Femur (tissue), 1 donor: ENCODE data around the gene TUBA8.
"Not testable (repeated sequence)": the region's sequence is repeated elsewhere in the genome, so short reads cannot be mapped to it uniquely, and the experiment has no call there.

Source experiments
- DNase-seq: peaks from one replicate; pipeline ENCODE4 v3.0.0-alpha.2; 2017

TUBA8 gene

DNA sequence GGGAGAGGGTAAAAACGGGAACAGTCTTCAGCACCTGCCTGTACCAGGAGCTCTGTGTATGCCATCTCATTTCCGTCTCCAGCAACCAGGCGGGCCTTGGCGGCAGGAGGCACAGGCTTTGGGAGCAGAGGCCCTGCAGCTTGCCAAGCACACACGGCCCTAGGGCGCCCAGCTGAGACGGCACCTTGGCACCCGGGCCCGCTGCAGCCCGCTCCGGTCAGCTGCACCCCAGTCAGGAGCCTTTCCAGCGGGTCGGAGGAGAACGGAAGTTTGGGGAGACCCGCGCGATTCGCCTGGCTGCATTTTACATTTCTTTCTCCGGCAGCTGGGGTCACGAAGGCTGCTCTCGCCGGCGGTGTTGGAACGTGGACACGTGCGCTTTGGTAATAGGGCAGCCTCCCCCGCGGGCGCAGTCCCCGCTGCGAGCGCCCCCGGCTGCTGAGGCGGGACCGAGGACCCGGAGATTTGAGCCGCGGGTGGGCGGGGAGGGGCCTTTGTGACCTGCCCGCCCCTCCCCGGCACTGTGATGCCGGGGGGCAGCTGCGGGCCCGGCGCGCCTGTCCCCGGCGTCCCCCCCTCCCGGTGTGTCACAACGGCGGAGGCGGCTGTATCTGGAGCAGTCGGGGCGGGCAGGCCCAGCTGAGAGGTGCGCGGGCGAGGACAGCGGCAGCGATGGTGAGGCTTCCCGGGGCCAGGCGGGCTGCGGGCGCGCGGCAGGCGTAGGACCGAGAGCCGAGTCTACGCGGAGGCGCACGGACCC is at the start of gene TUBA8:
Gene TUBA8 (plus strand): TSS at position 616 of the 760 bp plus-strand sequence. CDS start 57 bp downstream, at position 673.
- DNase-seq = peak; percentile 64

DNA sequence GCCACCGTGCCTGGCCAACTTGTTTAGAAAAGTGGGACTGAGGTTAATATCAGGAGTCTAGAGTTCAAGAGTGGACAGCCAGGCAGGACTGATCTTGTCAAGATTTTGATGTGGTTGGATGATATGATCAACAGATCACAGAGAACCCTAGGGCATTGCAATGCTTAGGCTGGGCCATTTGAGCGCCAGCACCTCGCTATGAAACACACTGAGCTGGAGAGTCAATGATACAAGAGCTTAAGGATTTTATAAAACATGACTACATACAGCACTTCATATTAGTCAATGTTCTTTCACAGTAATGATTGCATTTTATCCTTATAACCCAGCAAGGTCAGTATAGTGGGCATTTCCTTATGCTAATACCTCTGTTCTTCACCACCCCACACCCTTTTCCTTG is 48.2 kb upstream of the TUBA8 start:
- no peak for DNase-seq

DNA sequence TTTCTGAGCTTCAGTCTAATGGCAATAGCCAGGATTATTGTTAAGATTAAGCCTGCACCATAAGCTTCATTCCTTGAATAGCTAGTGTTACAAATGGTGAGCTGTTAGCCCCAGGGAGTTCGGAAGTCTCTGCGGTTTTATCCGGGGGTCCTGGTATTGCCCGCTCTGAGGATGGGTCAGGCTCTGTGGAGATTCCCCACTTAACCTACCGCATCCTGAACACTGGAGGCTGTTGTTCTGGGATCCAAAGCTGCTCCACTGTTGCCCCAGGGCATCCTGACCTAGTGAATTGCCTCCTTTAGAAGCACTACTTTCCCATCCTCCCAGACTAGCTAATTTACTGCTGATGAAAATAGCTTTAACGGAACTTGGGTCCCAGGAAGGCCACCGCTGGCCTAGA is 47.3 kb upstream of the TUBA8 start:
- DNase-seq = no peak

DNA sequence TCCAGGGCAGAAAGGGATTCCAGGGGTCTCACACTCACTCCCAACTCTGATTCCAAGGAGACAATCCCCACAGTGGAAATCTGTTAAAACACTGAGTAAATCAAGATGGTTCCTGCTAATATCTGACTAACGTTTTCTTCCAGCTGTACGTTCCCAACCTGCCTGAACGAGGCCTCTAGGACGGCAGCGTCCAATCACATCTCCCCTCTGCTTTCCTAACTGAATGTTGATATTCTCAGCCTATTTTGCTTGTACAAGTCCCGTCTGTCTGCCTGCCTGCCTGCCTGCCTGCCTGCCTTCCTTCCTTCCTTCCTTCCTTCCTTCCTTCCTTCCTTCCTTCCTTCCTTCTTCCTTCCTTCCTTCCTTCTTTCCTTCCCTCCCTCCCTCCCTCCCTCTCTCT is 46.9 kb upstream of the TUBA8 start:
- not testable (repeated sequence) for DNase-seq

DNA sequence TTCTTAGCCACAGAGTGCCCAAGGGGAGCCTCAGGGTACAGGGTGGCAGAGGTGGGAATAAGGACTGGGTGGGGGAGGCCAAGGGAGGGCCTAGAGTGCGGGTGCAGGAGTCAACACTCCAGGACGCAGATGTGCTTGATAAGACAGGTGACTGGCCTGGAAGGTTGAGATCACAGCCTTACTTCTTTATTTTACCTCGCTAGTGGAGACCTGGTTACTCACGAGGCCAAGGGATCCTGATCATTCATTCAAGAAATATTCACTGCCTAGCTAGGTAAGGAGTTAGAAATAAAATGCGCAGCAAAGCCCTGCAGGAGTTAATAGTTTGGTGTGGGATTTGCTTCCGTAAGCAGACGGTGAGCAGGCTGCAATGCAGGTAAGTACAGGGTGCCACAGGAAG is 46.0 kb upstream of the TUBA8 start:
- no peak for DNase-seq

DNA sequence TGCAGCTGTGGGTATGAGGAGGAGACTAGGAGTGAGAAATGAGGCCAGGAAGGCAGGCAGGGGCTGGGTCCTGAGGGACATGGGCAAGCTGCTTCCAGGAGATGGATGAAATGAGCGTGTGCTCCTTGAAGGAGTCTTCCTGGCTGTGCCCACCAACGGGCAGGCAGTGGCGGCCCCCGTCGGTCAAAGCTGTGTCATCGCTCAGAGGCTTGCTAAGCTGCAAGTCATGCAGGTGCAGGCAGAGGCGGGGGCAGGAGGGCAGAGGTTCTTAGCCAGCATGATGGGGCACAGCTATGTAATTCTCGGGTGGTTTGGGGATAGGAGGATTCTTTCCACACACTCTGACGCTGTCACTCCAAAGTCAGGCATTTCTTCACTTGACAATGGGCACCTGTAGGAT is 45.4 kb upstream of the TUBA8 start:
- no peak for DNase-seq

DNA sequence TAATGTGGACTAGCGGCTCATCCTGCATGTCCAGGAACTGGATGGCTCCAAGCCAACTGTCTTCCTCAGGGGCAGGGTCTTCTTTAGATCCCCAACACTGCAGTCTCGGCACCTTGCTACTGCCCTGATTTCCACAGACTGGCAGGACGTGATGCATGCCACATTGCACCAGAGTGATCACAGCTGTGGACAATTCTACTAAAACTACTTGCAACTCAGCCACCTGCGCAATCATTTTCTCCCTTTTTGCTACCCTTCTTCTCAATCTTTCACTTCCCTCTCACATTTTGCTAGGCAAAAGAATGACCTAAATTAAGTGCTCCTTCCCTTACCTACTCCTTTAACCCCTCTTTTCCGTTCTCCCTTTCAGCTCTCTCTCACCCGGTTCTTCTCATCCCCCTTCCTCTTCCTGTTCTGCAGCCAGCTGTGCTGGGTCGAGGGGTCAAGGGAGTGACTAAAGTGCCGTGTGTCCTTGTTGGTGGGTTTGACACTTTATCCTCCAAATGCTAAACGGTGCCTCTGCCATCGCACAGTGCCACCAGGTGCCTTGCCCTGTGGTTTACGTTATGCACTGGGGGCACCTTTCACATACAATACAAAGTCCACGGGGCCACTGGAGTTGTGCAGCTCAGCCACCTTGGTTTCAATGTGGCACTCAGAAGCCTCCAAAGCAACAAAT is 44.3 kb upstream of the TUBA8 start:
- DNase-seq = no peak

DNA sequence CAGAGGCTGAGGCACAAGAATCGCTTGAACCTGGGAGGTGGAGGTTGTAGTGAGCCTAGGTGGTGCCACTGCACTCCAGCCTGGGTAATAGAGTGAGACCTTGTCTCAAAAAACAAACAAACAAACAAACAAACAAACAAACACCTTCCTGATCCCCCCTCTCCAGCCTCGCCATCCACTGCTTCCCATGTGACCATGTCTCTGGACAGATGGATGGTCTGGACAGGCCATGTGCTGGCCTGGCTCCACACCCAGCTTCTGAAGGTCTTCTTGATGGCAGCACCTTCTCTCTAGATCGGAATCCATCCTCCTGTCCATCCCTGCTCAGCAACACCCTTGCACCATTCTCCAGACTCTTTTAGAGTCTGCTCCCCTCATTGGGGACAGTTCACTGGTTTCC is 43.5 kb upstream of the TUBA8 start:
- no peak for DNase-seq

DNA sequence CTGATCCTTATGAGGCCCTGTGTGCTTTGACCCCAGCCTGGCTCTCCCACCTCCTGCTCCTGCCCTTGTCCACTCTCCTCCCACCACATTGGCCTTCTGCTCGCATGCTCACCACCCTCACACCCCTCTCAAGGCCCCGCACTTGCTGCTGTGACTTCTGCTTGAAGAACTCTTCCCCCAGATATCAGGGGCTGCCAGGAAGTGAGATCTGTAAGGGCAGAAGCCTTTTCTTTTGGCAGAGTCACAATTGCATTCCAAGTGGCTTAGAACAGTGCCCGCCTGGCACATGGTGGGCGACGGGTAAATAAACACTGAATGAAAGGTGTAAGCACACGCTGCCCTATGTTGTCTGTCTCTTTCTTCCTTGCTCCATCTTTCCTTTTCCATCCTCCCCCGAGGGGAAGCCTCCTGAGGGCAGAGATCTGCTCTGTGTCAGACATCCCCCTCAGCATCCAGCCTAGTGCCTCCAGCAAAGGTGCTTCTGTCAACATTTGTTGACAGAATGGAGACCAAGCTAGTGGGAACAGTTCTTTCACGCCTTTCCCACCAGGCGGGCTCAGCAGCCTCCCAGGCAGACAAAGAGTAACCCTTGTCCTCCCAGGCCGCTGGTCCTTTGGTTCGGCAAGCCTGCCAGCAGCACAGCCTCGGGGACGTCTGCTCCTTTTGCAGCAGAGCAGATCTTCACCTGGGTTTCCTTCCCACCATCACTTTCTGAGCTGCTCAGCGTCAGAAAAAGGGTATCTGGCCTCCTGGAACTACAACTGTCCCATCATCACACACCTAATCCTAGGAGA is 42.9 kb upstream of the TUBA8 start:
- DNase-seq = no peak

DNA sequence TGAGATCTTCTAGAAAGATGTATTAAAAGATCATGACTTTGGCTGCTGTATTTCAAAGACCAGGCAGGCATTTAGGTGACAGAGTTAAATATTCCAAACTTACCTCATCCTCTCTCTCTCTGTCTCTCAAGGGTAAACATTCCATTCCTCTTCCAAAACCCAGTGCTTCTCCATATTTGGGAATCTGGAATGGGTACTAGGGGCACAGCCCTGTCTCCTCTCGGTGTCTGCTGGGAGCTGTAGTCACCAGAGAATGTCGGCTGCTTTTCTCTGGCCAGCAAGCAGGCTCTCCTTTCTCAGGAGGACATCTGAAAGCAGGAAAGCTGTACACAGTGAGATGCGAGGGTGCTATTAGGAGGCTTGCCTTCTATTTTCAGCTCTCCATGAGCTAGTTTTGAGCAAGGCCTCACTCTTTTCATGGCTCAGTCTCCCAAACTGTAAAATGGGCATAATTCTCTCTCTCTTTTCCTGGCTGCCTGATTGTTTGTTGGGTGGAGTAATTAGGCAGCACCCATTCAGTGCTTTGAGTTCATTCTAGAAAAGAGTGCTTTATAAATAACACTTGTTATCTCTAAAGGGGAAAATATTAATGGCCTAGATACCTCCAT is 42.1 kb upstream of the TUBA8 start:
- no peak for DNase-seq

DNA sequence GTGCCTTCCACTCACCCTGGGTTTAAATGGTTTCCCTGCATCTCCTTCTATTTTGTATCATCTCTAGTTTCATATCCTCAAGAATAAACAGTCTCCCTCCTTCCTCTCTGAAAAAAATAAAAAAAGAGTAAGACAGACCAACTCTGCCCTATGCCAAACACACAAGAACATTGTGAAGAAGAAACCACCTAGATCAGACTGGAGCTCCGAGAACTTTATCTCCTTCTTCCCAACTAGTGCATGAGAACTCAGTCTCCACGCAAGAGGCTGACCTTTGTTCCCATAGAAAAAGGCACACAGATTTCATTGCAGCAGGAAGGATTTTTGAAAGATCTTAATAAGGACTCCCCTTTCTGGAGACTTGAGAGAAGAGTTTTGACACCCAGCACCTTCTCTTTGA is 41.6 kb upstream of the TUBA8 start:
- no peak for DNase-seq

DNA sequence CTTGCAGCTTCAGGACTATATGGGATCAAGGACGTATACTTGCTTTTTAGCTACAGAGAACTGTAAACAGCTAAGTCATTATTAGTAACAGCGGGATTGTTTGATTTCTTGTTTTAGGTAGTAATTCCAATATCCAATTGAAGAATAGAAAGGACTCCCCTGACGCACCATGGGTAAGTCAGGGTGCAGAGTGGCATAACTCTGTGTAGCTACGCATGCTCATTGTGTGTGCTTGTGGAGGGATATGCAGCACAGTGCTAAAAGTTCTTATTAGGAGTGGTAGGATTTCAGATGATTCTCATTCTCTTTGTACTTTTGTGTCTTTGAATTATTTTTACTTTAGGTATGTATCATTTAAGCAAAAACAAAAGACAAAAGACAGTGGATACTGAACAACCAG is 40.6 kb upstream of the TUBA8 start:
- DNase-seq = no peak

DNA sequence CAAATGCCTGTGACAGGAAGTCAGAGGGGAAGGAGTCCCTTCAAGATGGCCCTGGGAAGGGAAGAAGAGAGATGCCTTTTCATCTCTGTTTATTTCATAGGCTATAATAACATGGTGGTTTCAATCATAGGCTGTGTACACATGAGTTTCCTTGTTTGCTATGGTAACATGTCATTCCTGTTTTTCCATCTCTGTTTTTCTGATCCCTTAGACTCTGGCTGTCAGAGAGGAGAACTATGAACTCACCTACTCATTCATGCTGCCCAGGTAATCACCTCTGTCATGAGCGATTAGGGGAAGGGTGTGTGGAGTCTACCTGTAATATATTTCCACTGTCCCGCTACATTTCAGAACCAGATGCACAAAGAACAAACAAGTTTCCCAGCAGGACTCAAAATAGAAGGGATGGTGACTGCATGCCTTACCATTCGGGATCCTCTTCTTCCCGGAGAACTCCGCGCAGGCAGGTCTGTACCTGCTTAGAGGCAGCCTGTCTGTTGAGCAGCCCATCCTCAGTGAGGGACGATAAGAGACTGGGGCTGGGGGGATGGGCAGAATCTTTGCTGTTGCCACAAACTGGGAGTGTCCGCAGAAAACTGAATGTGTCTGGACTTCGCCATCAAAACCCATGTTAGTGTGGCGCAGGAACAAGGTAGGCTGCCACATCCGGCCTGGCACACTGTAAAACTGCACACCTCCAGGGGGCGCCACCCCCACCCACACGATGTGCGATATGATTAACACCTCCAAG is 39.9 kb upstream of the TUBA8 start:
- DNase-seq = no peak

DNA sequence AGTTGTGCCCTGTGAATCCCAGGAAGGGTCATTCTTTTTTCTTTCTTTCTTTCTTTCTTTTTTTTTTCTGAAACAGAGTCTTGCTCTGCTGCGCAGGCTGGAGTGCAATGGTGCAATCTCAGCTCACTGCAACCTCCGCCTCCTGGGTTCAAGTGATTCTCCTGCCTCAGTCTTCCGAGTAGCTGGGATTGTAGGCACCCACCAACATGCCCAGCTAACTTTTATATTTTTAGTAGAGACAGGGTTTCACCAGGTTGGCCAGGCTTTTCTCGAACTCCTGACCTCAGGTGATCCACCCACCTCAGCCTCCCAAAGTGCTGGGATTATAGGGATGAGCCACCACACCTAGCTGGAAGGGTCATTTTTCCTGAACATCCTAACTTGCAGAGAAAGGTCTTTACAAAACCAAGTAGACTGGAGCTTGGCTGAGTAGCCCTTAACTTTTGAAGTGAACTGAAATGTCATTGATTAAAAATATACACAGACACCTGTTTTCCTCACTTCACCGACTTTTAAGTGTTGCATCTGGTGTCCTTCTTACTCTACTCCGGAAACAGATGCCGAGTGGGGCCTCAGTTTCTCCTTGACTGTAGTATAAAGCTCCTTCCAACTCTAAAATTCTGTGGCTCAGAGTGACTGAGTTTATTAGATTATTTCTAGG is 39.2 kb upstream of the TUBA8 start:
- DNase-seq = not testable (repeated sequence)

DNA sequence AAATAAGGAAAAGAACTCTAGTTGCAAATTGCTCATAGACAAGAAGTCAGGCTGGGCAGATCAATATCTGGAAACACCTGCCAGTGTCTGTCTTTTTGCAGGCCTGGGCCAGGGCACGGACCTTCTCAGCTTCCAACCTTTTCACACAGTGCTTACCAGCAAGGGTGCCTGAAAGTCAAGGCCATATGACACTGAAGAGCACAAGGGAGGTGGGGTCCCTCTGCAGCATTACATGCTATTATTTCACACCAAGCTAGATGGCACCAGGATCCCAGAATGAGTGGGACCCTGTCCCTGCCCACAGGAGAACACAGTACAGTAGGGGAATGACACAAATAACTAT is 38.7 kb upstream of the TUBA8 start:
- DNase-seq = no peak

DNA sequence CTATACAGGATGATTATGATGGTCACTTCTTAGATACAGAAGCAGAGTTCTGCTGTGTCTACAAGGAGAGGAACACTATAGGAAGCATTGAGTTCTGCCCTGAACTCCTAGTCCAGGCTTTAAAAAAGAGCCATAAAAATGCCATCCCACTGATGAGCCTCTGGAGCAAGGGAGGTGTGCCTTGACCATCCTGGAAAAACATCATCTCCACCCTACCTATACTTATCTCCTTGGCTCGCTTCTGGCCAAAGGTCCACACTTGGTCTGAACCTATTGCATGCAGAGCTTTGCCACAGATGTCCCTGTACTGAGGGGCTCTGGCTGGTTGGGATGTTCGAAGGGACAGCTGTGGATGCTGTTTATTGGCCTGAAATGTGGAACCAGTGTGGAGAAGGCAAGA is 37.1 kb upstream of the TUBA8 start:
- DNase-seq = no peak

DNA sequence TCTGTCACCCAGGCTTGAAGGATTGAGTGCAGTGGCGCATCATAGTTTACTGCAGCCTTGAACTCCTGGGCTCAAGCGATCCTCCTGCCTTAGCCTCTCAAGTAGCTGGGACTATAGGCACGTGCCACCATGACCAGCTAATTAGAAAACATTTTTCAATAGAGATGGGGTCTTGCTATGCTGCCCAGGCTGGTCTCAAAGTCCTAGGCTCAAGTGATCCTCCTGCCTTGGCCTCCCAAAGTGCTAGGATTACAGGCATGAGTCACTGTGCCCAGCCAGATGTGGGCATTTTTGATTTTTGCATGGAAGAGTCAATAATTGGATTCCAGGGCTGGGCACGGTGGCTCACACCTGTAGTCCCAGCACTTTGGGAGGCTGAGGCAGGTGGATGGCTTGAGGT is 36.7 kb upstream of the TUBA8 start:
- DNase-seq = not testable (repeated sequence)

DNA sequence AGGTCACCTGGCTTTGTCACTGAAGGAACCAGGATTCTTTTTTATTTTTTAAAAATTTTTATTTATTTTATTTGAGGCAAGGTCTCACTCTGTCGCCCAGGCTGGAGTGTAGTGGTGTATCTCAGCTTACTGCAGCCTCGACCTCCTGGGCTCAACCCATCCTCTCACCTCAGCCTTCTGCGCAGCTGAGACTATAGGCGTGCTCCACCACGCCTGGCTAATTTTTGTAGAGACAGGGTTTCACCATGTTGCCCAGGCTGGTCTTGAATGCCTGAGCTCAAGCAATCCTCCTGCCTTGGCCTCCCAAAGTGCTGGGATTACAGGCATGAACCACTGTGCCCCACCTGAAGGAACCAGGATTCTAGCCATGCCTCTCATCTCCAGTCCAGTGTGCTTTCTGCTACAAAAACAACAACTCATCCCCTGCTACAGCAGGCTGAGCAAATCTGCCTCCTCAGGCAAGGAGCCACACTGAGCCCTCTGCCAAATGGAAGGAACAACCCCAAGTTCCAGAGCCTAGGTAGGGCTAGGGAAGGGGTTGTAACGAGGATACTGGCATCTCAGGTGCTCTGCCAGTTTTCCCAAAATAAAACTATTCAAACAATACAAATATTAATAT is 35.4 kb upstream of the TUBA8 start:
- DNase-seq = no peak

DNA sequence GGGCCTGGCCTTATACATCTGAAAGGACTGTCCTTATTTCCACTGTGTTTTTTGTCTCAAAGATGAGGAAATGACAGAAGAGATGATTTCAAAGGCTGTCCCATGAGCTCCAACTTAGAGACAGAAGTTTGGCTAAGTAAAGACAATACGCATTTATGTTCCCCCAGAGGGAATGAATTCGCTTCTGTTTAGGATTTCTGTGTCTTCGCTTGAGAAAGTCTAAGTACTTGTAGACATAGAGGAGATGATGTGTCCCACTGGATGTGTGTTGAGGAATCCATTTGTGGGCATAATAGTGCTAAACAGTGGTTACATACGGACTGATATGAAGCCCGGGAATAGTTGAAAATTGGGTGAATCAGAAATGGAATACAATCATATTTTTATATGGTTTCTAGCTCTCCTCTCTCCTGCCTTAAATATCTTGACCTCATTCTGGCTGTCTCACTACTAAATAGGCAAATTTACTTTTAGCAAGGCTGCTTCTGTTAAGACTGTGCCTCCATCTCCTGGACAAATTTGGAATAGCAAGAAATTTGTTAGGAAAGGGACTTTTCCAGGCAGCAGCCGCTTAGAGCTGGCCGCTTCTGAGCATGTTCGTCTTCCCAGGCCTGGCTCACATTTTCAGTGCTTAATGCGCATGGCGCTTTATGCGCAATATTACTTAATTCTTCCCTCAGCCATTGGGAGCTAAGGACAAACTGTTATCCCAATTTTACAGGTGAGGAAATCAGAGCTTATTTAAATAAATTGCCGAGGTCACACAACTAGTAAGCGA is 34.7 kb upstream of the TUBA8 start:
- DNase-seq = peak; percentile 76

DNA sequence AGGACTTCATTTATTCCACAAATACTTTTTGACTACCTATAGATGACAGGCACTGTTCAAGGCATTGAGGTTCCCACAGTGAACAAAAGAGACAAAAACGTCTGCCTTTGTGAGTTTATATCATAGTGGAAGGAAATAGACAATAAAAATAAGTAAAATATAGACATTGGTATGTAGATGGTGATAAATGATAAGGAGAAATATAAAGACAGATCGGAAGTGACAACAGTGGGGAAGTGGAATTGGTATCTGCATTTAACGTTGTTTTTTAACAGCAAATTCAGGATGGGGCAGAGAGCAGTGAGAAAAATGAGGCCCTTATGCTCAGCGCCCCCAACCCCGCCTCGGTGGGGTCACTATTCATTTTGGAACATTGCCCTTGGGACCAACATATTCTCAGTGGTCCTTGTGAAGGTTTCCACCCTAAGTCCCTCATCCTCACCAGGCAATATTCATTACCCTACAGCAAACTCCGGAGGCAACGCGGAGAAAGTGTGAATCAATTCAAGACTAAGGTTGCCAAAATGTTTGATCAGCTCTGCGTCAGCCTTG is 33.4 kb upstream of the TUBA8 start:
- DNase-seq = no peak
